ENCODE measurements around the gene DYNLL2.

DNA sequence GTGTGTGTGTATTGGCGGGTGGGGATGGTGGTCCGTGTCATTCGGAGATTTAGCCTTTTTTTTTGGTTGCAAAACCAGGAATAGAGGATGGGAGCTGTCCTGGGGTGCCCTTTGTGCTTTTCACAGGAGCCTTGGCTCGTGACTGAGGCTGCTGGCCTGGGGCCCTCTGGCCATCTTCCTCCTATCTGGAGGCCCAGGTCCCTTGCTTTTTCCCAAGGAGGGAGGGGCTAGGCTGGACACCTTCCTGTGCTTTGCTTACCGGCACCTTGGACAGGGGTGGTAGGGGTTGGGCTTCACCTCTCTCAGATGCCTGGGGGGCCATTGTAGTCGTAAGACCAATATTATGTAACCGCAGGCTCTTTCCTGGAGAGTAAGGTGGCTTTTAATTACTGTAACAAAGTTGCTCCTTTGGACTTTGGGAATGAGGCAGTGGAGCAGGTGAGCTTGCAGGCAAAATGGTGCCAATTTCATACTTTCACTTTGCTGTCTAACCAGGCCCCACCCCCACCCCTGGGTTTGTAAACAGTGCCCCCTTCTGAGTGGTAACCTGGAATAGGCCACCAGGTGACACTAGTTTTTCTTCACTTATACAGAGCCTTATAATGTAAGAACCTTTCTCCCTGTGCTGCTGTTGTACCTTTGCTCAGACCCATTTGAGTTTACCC lies 1.2 kb downstream of the DYNLL2 start:
- TF ChIP-seq, protein P1, sequence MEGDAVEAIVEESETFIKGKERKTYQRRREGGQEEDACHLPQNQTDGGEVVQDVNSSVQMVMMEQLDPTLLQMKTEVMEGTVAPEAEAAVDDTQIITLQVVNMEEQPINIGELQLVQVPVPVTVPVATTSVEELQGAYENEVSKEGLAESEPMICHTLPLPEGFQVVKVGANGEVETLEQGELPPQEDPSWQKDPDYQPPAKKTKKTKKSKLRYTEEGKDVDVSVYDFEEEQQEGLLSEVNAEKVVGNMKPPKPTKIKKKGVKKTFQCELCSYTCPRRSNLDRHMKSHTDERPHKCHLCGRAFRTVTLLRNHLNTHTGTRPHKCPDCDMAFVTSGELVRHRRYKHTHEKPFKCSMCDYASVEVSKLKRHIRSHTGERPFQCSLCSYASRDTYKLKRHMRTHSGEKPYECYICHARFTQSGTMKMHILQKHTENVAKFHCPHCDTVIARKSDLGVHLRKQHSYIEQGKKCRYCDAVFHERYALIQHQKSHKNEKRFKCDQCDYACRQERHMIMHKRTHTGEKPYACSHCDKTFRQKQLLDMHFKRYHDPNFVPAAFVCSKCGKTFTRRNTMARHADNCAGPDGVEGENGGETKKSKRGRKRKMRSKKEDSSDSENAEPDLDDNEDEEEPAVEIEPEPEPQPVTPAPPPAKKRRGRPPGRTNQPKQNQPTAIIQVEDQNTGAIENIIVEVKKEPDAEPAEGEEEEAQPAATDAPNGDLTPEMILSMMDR (IDR thresholded peaks at IDR 0.05; ENCODE audit: insufficient read depth, low read length) = no peak
- TF ChIP-seq GABPA (IDR thresholded peaks at IDR 0.05; ENCODE audit: low read depth) (no peak), POLR2AphosphoS5 (IDR thresholded peaks at IDR 0.05; ENCODE audit: low read depth) (no peak), SPI1 (IDR thresholded peaks at IDR 0.05; ENCODE audit: borderline replicate concordance, low read depth) (no peak)
- TF ChIP-seq, protein P2, sequence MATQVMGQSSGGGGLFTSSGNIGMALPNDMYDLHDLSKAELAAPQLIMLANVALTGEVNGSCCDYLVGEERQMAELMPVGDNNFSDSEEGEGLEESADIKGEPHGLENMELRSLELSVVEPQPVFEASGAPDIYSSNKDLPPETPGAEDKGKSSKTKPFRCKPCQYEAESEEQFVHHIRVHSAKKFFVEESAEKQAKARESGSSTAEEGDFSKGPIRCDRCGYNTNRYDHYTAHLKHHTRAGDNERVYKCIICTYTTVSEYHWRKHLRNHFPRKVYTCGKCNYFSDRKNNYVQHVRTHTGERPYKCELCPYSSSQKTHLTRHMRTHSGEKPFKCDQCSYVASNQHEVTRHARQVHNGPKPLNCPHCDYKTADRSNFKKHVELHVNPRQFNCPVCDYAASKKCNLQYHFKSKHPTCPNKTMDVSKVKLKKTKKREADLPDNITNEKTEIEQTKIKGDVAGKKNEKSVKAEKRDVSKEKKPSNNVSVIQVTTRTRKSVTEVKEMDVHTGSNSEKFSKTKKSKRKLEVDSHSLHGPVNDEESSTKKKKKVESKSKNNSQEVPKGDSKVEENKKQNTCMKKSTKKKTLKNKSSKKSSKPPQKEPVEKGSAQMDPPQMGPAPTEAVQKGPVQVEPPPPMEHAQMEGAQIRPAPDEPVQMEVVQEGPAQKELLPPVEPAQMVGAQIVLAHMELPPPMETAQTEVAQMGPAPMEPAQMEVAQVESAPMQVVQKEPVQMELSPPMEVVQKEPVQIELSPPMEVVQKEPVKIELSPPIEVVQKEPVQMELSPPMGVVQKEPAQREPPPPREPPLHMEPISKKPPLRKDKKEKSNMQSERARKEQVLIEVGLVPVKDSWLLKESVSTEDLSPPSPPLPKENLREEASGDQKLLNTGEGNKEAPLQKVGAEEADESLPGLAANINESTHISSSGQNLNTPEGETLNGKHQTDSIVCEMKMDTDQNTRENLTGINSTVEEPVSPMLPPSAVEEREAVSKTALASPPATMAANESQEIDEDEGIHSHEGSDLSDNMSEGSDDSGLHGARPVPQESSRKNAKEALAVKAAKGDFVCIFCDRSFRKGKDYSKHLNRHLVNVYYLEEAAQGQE (IDR thresholded peaks at IDR 0.05; ENCODE audit: insufficient replicate concordance, low read depth) = peak; percentile 86
